Measurements from ENCODE around the gene PTPN4.
A peak's percentile ranks its signal among the peaks of the same experiment; 100 is the strongest.

The PTPN4 gene, protein sequence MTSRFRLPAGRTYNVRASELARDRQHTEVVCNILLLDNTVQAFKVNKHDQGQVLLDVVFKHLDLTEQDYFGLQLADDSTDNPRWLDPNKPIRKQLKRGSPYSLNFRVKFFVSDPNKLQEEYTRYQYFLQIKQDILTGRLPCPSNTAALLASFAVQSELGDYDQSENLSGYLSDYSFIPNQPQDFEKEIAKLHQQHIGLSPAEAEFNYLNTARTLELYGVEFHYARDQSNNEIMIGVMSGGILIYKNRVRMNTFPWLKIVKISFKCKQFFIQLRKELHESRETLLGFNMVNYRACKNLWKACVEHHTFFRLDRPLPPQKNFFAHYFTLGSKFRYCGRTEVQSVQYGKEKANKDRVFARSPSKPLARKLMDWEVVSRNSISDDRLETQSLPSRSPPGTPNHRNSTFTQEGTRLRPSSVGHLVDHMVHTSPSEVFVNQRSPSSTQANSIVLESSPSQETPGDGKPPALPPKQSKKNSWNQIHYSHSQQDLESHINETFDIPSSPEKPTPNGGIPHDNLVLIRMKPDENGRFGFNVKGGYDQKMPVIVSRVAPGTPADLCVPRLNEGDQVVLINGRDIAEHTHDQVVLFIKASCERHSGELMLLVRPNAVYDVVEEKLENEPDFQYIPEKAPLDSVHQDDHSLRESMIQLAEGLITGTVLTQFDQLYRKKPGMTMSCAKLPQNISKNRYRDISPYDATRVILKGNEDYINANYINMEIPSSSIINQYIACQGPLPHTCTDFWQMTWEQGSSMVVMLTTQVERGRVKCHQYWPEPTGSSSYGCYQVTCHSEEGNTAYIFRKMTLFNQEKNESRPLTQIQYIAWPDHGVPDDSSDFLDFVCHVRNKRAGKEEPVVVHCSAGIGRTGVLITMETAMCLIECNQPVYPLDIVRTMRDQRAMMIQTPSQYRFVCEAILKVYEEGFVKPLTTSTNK

DNA sequence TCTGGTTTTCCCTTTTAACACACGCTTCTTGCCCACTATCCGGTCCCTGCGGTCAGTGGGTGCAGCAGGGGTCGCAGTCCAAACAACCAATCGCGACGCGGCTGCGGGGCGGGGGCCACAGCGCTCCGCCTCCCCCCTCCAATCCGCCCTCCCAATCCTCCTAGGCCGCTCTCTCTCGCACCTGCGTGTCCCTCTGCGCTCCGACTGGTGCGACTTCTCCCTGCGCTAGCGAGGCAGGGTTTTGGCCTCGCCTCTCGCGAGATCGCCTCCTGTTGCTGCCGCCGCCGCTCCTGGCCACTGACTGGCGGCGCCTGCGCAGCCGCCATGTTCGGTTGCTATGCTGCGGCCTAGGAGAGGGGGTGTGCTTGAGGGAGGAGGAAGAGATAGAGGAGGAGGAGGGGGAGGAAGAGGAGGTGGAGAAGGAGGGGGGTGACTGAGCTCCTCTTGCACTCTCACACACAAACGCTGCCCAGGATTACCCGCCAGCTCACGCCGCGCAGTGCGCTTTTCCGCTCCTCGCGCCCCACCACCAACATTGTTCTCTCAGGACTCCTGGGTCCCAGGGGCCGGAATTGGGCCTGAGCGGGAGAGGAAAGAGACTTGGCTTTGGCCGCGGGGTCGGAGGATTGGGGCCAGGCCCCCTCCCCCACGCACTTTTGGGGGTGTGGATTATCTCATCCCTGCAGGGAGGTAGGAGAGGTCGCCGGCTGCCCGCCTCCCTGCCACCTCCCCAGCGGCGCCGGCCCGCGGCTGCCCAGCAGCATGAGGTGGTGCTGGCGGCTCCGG lies at the start of gene PTPN4:
PTPN4 (plus strand) TSS at position 472 of the 786 bp plus-strand sequence. CDS start 49,932 bp downstream, outside the sequence.
- peak; percentile 88 to 92 for DNase-seq (ENCODE audit: low read depth in 2 of 2, low spot score in 1 of 2)

DNA sequence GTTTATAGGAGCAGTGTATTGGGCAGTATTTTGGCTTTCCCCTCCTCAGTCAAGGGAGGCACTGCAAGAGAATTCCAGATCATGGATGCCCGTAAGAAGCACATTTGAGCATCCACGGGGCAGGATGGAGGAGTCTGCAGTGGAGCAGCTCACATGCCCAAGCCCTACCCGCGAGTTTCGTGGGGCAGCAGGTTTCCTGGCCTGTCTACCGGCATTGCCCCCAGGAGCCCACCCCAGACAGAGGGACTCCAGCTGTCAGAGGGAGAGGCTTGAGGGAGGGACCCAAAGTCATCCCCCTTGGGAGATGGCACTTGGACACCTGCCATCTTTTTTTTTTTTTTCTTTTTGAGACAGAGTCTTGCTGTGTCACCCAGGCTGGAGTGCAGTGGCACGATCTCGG lies 49.4 kb upstream of the PTPN4 start:
- no peak for DNase-seq (ENCODE audit: low read depth in 2 of 2, low spot score in 1 of 2)

DNA sequence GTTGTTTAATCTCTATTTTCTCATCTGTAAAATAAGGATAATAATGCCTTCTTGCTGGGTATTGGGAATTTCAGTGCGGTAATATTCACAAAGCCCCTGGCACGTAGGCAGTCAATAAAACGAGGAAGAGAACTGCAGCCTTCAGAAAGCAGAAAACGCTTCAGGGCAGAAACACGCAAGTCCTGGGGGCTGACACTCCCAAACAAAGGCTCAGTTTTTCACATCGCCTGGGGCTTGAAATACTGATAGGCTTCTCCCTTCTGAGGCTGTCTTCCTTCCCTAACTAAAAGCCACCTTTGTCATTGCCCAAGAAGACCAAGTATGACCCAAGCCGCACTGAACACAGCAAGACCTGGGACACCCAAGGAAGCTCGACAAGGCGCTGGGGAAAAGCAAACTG lies 48.4 kb upstream of the PTPN4 start:
- no peak for DNase-seq (ENCODE audit: low read depth in 2 of 2, low spot score in 1 of 2)

DNA sequence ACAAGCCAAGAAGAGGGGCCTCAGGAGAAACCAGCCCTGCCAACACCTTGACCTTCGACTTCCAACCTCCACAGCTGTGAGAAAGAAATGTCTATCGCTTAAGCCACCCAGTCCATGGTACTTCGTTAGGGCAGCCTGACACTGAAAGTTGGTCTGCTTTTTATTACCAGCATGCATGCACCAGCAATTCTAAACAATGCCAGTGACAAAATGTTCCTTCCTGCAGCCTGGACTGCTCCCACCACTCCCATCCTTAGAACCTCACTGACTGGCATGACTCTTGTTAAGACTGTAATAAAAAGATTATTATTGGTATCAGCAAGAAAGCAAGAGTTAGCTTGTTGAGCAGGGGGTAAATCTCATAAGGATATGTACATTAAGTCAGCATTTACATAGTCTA lies 47.2 kb upstream of the PTPN4 start:
- no peak for DNase-seq (ENCODE audit: low read depth in 2 of 2, low spot score in 1 of 2)

DNA sequence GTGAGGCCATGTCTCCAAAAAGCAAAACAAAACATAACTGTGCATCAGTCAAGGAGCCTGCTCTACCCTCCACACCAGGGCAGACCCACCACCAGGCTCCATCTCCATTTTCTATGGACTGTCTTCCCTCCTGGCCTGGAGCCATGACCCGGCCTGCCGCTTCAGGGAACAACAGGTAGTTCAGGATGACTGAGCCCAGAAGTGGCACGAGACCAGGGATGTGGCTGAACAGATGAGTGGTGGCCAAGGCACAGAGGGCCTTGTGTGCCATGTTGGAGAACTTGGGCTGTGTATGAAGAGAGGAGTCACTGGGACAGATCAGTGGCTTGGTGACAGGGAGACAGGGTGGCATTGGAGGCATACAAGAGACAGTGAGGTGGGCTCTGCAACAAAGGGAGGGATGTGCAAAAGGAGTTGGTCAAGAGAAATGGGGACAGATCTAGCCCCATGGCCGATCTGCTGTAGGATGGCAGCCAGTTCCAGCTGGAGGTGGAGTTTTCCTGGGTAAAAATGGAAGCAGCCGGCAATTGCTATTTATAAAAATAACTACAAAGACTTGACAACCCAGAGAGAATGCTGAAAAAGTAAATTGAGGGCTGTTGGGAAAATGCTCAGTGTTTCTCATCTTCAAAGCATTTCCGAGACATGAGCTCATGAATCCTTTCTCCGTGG lies 45.8 kb upstream of the PTPN4 start:
- no peak for DNase-seq (ENCODE audit: low read depth in 2 of 2, low spot score in 1 of 2)

DNA sequence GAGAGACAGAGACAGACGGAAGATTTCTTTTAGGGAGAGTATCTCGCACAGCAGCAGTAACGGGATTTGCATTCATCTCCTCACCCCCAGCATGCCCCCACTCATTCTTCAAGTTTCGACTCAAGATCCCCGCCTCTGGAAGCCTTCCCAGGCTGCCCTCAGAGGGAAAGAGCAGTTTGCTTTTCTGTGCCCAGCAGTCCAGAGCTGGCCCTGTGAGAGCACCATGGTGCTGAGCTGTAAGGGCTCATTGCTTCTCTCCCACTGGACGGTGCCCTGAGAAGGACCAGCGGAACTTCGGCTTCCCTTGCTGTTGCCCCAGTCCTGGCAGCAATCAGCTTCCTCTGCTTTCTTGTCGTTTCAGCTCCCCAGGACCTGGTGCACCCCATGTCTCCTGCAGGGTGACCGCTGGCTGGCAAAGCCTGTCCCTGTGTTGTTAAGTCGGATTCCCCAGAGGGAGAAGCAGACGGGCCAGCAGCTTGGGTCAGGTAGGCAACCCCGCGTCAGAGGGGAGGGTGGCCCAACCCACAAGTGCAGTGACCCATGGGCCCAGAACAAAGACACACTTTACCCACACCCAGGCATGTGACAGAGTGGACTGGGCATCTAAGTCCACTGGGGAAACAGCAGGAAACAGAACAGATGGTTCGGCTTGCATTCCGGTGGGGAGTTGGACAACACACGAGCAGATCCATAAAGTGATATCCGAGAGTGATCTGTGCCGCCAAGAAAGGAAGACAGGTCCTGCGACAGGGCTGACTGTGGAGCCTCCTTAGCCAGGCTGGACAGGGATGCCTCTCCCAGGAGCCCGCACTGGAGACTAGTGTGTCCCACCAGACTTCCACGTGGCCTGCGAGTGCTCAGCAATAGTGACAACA lies 44.1 kb upstream of the PTPN4 start:
- DNase-seq (ENCODE audit: low read depth in 2 of 2, low spot score in 1 of 2) = no peak

DNA sequence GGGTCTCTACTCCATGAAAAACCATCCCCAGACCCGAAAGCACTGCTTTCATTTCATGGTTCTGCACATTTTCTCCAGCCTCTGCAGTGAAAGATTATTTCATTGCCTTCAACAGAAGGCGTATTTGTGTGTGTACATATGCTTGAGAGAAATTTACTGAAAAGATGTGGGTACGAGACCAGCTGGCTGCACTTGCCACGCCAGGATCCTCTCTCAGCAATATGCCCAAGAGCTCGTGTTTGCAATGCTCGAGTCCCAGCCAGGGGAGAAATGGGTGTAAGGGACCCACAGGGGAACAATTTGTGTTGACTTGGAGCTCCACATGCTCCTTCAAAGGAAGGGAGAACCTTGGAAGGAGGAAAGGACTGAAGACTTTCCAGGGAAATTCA lies 43.4 kb upstream of the PTPN4 start:
- DNase-seq (ENCODE audit: low read depth in 2 of 2, low spot score in 1 of 2) = no peak

DNA sequence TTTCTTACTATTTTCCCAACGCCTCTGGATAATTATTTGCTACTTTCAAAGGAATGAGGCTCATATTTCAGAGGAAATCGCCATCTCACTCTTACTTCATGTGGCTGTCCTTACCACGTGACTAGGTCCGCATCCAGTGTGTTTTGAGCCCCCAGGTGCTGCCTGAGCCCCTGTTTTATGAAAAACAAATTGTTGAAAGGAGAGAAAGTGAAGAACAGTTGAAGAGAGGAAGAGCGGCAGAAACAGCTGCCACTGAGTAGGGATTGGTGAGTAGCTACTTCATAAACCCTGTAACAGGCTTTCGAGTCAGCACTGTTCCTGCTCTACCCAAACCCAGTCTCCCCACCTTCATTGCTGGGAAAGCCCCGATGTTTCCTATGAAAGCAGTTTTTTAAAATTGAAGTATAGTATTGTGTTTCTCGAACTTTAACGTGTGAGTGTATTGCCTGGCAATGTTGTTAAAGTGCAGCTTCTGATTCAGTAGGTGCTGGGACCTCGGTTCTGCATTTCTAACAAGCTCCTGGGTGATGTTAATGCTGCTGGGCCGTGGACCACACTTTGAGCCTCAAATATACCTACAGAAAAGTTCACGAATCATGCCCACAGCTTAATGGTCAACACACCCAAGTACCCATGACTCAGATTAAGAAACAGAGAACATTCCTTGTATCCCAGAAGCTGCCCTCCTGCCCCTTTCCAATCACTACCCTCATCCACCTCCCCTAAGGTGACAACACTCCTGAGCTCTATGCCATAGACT lies 41.0 kb upstream of the PTPN4 start:
- no peak for DNase-seq (ENCODE audit: low read depth in 2 of 2, low spot score in 1 of 2)

DNA sequence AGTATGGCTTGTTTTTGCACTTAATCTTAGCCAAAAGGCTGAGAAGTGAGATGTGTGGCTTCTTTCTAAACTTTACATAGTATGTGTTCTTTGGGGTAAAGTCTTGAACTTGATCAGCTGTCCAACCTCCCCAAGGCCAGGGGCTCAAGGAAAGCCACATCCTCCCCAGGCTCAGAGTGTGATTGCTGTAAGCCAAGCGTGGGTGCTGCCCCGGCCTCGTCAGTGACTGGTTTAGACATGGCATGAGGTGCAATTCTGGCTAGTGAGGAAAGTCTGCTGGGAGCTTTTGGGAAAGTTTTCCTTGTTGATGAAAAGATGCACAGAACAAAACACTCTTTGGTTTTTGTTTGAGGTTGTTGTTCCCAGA lies 40.5 kb upstream of the PTPN4 start:
- DNase-seq (ENCODE audit: low read depth in 2 of 2, low spot score in 1 of 2) = no peak

DNA sequence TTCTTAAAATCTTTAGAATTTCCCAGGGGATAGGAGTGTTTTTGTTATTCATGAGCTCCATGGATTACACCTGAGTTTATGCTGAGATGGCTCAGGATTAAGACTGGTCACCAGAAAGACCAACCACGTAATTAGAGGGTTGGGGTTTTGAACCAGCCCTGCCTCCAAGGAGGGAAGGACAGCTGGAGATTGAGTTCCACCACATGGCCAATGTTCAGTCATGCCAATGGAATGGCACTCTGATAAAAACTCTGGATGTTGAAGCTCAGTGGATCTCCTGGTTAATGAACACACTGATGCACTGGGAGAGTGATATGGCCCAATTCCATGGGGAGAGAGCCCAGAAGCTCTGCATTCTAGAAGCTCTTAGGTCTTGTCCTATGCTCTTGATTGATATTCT lies 38.7 kb upstream of the PTPN4 start:
- DNase-seq (ENCODE audit: low read depth in 2 of 2, low spot score in 1 of 2) = no peak

DNA sequence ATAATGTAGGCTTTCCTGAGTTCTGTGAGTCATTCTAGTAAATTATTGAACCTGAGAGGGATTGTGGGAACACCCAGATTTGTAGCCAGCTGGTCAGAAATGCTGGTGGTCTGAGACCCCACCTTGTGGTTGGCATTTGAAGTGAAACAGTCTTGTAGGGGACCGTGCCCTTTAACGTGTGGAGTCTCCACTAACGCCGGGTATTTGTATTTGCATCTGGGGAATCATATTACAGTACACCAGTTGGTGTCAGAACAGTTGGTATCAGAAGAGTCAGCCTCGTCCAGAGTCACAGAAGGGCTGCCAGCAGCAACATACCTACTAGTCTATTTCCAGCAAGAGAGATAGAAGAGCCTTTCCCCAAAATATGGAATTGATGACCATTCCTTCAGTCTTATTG lies 38.3 kb upstream of the PTPN4 start:
- DNase-seq (ENCODE audit: low read depth in 2 of 2, low spot score in 1 of 2) = no peak

DNA sequence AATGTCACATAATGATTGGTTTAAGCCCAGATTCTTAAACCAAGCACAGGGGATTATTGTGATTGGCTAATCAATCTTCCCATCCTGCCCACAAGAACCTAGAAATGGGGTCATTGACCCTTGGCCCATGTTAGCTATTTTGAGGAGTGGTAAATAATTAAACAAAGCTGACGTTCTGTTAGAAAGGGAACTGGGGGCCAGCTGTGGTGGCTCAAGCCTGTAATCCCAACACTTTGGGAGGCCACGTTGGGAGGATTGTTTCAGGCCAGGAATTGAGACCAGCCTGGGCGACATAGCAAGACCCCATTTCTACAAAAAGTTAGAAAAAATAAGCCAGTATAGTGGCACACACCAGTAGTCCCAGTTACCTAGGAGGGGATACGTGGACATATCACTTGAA lies 37.8 kb upstream of the PTPN4 start:
- no peak for DNase-seq (ENCODE audit: low read depth in 2 of 2, low spot score in 1 of 2)

DNA sequence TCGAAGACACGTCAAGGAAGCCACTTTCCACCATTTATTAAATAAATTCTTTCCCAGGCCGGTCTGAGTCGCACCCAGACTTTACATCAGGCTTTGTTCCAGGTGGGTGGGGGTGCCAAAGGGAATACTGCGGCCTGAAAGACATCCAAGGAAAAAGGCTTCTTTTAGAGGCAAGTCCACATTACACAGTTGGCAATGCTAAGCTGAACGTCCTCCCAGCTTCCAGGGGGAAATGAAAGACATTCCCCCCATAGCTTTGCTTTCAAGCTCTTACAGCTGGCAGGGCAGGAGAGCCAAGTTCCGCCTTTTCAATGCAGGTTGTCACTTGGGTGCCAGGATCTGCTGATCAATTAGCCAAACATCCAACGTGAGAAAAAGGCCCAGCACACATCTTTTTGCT lies 36.5 kb upstream of the PTPN4 start:
- no peak for DNase-seq (ENCODE audit: low read depth in 2 of 2, low spot score in 1 of 2)

DNA sequence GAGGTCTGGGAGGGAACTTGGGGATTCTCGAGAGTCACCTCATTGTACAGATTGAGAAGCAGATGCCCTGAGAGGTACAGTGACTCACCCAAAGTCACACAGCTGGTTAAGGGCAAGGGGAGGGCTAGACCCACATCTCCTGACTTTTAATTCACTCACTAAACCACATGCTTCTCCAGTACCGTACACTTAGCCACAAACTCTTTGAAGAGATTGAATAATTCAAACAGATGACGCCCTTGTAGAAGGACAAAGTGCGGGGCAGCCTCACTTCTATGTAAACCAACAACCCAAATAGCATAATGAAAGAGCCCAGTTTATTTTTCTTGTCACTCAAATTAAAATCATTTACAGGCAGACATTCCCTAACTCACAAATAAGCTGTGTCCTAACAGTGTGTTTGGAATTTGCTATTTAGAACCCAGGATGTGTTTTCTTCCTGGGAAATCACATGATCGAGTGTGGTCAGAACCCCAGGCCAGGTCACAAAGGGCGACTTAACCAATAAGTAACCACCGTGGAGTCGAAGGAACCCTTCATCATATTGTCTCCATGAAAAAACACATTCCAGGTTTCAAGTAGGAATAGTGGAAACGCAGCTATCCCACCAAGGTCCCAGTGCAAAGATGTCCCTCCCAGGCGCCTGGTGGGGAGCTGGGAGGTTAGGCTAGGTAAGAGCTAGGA lies 35.8 kb upstream of the PTPN4 start:
- no peak for DNase-seq (ENCODE audit: low read depth in 2 of 2, low spot score in 1 of 2)

DNA sequence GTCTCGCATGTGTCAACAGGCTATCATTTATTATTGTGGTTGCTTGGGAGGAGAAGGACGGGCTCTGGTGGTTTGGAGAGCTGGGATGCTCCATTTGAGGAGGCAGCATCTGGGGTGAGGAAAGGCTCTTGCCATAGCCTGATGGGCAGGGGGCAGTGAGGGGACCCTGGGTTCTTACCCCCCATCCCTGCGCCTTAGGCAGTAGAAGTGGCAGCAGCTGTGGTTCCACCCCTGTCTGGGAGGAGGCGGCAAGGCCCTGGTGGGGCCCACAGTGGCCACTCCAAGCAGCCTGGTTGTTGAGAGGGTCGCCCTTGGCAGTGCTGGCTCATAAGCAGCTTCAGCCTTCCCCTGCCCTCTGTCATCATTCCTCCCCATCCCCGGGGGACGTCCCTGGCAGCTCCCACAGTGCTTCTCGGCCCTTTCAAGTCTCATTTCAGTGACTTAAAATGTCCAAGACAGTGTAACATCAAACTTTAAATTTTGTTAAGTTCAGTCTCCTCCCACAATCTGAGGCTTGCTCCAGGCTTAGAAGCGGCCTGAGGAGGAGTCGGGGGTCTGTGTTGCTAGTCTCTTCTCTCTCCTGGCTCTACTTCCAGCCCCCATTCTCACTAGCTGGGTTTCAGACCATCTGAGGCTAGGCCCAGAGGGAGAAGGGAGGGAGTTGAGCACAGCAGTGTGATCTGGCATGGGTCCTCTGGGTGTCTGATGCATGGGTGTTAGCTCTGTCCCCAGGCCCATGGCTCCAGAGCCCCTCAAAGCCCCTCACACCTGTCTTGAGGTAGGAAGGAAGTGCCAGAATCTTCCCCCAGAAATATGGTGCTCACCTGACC lies 34.9 kb upstream of the PTPN4 start:
- no peak for DNase-seq (ENCODE audit: low read depth in 2 of 2, low spot score in 1 of 2)

DNA sequence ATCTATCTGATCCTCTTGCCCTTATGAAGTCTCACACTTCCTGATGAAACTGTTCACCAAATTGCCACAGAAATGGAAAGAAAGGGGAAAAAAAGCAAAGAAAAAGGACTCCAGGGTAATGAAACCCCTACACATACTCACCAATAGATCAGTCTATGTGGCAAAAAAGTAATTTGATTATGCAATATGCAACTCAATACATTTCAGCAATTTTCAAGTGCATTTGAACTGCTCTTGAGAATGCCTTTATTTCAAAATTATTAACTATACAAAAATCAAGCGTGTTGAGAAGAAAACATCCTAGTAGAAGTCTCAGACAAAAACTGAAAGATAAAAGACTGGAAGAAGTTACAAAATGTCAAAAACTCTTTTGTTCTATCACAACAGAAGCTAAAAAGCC lies 32.2 kb upstream of the PTPN4 start:
- no peak for DNase-seq (ENCODE audit: low read depth in 2 of 2, low spot score in 1 of 2)

DNA sequence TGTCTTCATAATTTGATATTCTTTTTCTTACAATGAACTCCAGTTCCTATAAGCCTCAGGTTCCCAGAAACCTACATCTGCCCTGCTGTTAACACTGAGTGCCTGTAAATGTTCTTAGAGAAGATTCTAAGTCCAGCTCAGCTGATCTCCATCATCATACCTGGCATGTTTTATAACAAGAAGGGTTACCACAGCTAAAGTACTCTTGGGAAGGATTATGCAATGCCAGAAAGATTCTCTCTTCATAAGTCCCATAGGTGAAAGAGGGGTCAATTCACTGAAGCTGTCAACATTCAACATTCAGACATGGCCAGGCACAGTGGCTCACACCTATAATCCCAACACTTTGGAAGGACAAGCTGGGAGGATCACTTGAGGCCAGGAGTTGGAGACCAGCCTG lies 31.3 kb upstream of the PTPN4 start:
- no peak for DNase-seq (ENCODE audit: low read depth in 2 of 2, low spot score in 1 of 2)

DNA sequence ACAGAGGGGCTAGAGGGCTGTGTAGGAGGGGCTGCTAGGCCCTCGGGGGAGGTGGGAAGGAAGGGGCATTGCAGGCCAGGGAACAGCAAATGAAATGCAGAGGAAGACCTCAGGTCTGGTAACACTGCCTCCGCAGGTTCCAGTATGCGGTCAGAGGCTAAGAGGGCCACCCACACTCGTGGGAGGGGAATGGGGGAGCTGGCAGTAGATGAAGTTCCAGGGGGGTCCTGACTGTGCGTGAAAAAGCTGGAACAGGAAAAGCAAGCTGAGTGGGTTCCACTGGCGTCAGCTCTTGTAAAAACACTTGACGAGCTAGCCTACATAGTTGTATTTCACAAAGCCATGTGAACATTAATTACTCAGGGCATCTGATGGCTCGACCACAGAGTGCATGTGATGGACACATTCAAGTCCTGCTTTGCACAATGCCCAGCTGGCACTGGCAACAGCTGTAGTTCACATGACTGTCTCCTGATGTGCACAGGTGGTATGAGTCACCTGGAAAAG lies 29.0 kb upstream of the PTPN4 start:
- no peak for DNase-seq (ENCODE audit: low read depth in 2 of 2, low spot score in 1 of 2)
